Measurements from ENCODE around the gene ARF6. TPM values are rescaled to one million over a fixed set of nuclear protein-coding genes. Genes with fewer than 3 reads are reported as not detected.

Gene ARF6
- total RNA-seq, 4 donors from 2014 or later = 34.7 to 42.0 (median 35.7) TPM

- no peaks in the 10 kb centered on the region for H3K36me3 ChIP-seq
- peaks cover 0 to 18% (median 7%) of the 10 kb centered on the region in 4 donors for H3K4me1 ChIP-seq
- DNase-seq (ENCODE audit: low spot score in 2 of 2) = no peak
- TF ChIP-seq POLR2A (IDR thresholded peaks at IDR 0.05) (no peak), EP300 (IDR thresholded peaks at IDR 0.05) (no peak), CTCF (IDR thresholded peaks at IDR 0.05) (no peak)
- no peaks in the 10 kb centered on the region for H3K27me3 ChIP-seq
- H3K9me3 ChIP-seq = no peaks in the 10 kb centered on the region
- no peak overlapping the region for H3K4me3 ChIP-seq
- H3K27ac ChIP-seq = no peak overlapping the region
Observed at GRCh38 chr14:49915085-49915484, 22.2 kb downstream of the ARF6 start.

DNA sequence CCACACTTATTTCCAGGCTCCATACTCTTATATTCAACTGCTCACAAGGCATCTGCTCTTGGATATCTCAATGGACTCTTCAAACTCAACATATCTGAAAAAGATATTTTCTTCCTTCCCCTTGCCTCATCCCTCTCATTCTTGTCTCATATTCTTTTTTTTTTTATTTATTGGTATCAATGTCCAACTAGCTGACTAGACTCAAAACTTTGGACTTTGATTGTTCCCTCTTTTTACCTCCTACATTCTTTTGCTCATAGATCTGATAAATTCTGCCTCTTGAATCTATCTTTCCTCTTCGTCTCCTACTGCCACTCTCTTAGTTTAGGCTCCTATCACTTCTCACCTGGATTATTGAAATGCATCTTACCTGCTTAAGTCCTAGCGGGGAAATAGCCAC, 25.8 kb downstream of the ARF6 start:
- TF ChIP-seq CTCF (IDR thresholded peaks at IDR 0.05) (no peak), POLR2A (IDR thresholded peaks at IDR 0.05) (no peak), EP300 (IDR thresholded peaks at IDR 0.05) (no peak)
- 95 to 99% methylated on average over 2 of the region's 2 CpGs for WGBS, 2 donors
- H3K27ac ChIP-seq = no peak overlapping the region
- no peaks in the 10 kb centered on the region for H3K27me3 ChIP-seq
- peaks cover 0 to 6% (median 3%) of the 10 kb centered on the region in 4 donors for H3K4me1 ChIP-seq
- no peaks in the 10 kb centered on the region for H3K9me3 ChIP-seq
- no peaks in the 10 kb centered on the region for H3K36me3 ChIP-seq
- DNase-seq (ENCODE audit: low spot score in 2 of 2) = no peak
- H3K4me3 ChIP-seq = no peak overlapping the region

- Histone ChIP-seq H3K27ac (no peak overlapping the region), H3K4me3 (no peak overlapping the region), H3K4me1 (peaks cover 0 to 6% (median 2%) of the 10 kb centered on the region in 4 donors), H3K36me3 (no peaks in the 10 kb centered on the region), H3K27me3 (no peaks in the 10 kb centered on the region), H3K9me3 (no peaks in the 10 kb centered on the region)
- no peak for TF ChIP-seq POLR2A (IDR thresholded peaks at IDR 0.05)
- no peak for TF ChIP-seq CTCF (IDR thresholded peaks at IDR 0.05)
- no peak for TF ChIP-seq EP300 (IDR thresholded peaks at IDR 0.05)
- 68 to 71% methylated on average over 3 of the region's 3 CpGs for WGBS, 2 donors
- DNase-seq (ENCODE audit: low spot score in 2 of 2) = no peak
Observed at GRCh38 chr14:49919825-49920659, 27.2 kb downstream of the ARF6 start.

DNA sequence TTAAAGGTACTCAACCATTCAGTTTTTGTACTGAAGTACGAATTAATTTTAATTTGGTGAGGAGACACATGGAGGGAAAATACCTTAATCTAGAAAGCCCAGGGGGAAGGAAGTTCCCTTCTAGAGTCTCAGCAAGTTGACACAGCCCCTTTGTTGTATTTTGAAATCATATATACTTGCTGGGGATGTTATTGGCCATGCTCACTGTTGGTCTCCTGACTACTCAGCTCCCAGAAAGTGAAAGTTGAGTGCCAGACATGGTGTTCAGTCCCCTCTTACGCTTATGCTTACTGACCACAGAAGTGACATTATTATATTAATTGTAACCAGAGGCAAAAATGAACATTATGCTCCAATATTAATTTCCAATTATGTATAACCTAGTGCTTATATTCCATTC, 28.1 kb downstream of the ARF6 start:
- H3K27ac ChIP-seq = no peak overlapping the region
- 88 to 94% methylated on average over 2 of the region's 2 CpGs for WGBS, 2 donors
- H3K9me3 ChIP-seq = no peaks in the 10 kb centered on the region
- H3K4me3 ChIP-seq = no peak overlapping the region
- H3K27me3 ChIP-seq = no peaks in the 10 kb centered on the region
- no peak for DNase-seq (ENCODE audit: low spot score in 2 of 2)
- no peak for TF ChIP-seq EP300 (IDR thresholded peaks at IDR 0.05)
- TF ChIP-seq CTCF (IDR thresholded peaks at IDR 0.05) = no peak
- no peak for TF ChIP-seq POLR2A (IDR thresholded peaks at IDR 0.05)
- H3K36me3 ChIP-seq = no peaks in the 10 kb centered on the region
- H3K4me1 ChIP-seq = peaks cover 0 to 6% (median 0%) of the 10 kb centered on the region in 4 donors

DNA sequence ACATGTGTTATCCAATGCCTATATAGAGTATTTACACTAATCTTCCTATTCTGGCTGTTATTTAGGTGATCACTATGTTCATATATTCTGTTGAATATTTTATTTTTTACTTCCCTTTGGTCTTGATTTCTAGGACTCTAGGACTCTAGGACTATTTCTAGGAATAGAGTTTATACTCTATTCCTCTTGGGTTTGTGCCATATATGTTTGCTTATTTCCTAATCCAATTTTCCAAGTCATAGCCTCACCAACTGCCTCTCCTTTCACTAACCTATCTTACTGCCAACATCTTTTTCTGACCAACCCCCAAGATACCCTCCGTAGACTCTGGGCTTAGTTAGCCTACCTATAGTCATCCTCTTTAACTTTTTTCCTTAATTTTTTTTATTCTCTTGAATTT, 28.5 kb downstream of the ARF6 start:
- Histone ChIP-seq H3K36me3 (no peaks in the 10 kb centered on the region), H3K27me3 (no peaks in the 10 kb centered on the region), H3K4me3 (no peak overlapping the region), H3K4me1 (peaks cover 0 to 6% (median 0%) of the 10 kb centered on the region in 4 donors), H3K27ac (no peak overlapping the region), H3K9me3 (no peaks in the 10 kb centered on the region)
- WGBS, 2 donors = 92 to 95% methylated on average over 1 of the region's 1 CpG
- TF ChIP-seq POLR2A (IDR thresholded peaks at IDR 0.05) (no peak), CTCF (IDR thresholded peaks at IDR 0.05) (no peak), EP300 (IDR thresholded peaks at IDR 0.05) (no peak)
- no peak for DNase-seq (ENCODE audit: low spot score in 2 of 2)
